Fibroblast of skin of right quadriceps (primary cell): Measurements from ENCODE around the gene ERC2.

ENCODE experiments used
- DNase-seq: peaks from one replicate; pipeline ENCODE4 v3.0.0-alpha.2; 2013

ERC2 gene

DNA sequence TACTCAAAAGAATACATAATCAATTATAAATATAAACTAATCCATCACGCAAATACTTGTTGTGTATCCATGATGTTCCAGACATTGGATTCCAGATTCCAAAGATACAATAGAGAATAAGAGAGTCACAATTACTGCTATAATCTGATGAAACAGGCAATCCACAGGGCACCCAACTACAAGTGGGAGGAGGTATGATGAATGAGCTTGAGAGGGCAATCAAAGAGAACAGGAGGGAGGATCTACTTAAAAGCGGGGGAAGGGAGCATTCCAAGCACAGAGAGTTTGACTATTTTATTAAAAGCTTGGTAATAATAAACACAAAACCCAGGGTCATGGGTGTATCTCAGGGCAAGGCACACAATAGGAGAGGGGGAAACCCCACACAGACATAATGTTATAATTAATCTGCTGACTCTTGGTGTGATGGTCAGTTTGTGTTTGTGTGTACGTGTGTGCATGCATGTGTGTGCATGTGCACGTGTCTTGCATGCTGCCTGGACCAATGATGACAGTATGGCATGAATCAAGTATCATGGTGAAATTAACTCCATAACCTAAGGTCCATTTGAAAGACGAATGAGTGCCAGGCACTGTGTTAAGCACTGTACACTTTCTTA, 655.8 kb downstream of the ERC2 start:
- no peak for DNase-seq

- DNase-seq = no peak
Observed at GRCh38 chr3:55807210-55807609, 661.1 kb downstream of the ERC2 start.

DNA sequence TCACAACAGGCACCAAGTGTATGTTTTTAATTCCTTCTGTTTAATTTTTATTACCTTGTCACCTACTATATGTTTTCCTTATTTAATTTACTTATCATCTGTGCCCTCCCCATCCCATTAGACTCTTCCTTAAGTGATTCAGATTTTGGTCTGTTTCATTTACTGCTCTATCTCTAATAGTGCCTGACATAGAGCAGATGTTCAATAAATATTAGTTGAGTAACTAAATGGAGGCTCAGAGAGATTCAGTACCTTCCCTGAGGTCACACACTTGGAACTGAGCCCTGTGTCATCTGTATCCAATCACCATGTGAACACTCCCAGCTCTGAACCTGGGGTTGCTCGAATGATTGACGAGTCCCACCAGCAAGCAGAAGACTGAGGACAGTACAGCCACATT, 663.1 kb downstream of the ERC2 start:
- DNase-seq = no peak

- DNase-seq = no peak
Observed at GRCh38 chr3:55804170-55805095, 663.8 kb downstream of the ERC2 start.

DNA sequence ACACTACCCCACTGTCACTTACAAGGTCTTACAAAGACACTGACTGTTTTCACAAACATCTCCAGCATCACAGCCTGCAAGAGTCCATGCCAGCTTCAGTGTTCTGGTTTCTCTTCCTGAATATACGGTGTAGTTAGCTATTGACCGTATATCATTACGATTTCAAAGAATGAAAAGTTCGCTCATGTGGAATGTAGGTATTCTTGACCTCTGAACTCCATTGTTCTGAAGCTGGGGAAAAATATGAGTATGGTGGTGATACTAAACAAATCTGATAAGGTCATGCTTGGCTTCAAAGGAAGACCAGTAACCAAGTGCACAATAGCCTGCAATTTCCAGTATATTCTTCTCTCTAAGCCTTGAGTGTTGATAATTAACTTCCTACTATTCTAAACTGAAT, 665.5 kb downstream of the ERC2 start:
- DNase-seq = no peak

- DNase-seq = no peak
Observed at GRCh38 chr3:55801676-55802075, 666.6 kb downstream of the ERC2 start.

GRCh38 chr3:55801068-55801467, 667.2 kb downstream of the ERC2 start:
- no peak for DNase-seq

GRCh38 chr3:55797775-55798174, 670.5 kb downstream of the ERC2 start:
- no peak for DNase-seq

GRCh38 chr3:55797084-55797483, 671.2 kb downstream of the ERC2 start:
- DNase-seq = no peak

DNA sequence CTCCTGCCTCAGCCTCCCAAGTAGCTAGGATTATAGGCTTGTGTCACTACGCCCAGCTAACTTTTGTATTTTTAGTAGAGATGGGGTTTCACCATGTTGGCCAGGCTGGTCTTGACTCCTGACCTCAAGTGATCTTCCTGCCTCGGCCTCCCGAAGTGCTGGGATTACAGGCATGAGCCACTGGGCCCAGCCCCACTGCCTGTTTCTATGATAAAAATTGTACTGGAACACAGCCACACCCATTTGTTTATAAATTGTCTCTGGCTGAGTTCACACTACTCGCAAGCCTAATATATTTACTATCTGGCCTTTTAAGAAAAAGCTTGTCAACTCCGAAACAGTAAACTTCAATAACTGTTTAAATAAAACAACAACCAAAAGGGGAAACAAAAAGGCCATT, 671.7 kb downstream of the ERC2 start:
- no peak for DNase-seq

- peak; percentile 14 for DNase-seq
Observed at GRCh38 chr3:55795746-55796145, 672.5 kb downstream of the ERC2 start.

GRCh38 chr3:55795296-55795695, 673.0 kb downstream of the ERC2 start:
- no peak for DNase-seq

DNA sequence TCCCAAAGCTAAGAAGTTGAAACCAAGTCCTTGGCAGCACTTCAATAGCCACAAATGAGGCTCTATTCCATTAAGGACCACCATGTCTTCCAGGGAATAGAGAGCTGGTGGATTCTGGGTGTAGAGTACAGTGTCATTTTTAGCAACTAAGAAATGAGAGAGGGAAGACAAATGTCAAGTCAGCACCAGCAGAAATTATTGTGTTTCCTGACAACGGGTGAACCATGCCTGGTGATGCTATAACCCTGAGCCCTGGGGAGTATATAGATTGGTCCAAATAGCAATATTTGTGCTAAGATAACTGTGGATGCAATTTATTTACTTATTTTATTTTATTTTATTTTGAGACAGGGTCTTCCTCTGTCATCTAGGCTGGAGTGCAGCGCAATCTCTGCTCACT, 675.5 kb downstream of the ERC2 start:
- no peak for DNase-seq

GRCh38 chr3:55792009-55792408, 676.3 kb downstream of the ERC2 start:
- no peak for DNase-seq

DNA sequence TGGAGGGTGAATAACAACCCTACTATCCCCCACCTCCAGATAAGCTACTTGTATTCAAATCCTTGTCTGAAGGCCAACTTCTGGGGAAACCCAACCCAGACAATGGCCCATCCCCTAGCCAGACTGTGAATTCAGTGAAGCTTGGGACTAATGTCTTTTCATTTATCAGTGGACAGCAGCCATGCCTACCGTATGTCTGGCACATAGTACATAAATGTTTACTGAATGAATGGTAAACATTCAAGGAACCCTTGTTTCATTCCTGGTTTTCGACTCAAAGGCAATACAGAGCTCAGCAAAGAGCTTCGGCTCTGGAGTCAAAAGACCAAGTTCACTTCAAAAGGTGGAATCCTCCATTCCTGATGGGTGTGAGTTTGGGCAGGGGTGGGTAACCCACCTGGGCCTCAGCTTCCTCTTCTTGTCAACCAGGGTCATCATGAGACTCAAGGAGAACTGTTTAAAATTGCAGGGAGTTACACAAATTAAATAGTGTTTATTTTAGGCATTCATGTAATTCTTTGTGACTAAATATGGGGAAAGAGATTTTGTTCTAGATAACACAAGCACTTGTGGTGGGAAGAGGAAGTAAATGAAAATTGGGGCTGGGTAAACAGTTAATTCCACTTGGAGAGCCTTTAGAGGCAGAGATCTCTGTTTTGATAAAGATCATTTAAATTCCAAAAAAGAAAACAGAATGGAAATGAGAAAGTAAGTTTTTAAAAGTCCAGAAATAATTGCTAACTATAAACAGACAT, 677.5 kb downstream of the ERC2 start:
- peak; percentile 3 for DNase-seq

DNA sequence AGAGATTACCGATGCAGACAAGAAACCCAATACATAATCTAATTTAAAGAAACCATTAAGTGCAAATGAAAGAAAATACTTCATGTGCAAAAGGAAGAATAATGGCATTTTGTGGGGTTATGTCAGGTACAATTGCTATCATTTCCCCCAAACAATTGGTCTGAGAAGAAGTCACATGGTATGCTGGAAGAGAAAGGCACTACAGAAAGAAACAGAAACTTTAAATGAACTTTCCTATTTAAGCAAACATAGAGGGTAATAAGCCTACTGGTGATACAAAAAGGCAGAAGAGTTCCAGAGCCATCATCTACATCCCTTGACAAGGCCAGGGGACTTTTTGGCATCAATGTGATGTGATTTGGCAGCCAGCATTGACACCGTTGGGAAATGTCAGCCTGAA, 678.8 kb downstream of the ERC2 start:
- no peak for DNase-seq

- no peak for DNase-seq
Observed at GRCh38 chr3:55782807-55783206, 685.5 kb downstream of the ERC2 start.

DNA sequence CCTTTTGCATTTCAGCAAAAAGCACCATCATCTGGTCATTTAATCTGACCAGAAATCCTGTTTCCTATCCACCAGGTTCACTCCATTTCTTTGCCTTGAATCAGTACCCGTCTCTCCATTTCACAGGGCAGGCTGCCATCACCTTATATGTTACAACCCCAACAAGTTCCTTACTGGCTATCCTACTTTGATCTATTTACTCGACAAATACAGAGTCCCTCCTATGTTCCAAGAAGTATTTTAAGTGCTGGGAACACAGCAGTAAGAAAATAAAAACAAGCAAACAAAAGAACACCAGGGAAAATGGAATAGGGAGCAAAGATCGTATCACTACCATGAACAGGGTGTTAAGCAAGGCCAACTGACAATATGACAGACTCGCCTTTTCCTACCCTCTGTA, 685.9 kb downstream of the ERC2 start:
- DNase-seq = no peak

DNA sequence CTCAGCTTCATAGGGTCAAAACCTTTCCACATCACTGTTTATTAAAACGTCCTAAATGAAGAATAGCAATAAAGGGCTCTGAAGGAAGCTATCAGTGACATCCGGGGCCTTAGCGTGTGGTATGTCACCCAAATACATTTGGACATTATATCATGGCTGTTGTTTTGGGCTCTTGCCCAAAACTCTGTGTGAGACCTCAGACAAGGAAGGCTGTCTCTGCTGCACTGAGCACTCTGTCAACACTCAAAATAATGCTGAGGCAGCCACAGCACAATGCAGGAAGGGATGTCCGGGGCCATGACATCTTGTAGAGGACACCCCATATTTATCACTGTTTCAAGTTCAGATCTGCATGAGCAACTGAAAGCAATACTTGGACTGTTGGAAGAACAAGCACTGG, 687.4 kb downstream of the ERC2 start:
- DNase-seq = no peak

DNA sequence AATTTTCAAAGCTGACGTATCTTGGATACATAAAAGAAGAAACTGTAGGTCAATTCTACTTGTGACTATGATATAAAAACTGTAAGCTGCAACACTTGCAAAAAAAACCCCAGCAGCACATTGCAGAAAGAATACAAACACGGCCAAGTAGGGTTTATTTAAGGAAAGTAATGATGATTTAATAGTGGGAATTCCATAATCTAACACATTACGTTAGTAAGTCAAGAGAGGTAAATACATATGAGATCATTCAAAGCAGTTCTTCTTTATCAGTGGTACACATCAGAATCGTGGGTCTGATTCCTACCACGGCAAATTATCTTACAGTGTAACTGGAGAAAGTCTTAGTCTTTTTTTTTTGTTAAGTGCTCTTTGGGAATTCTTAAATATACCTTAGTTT, 688.7 kb downstream of the ERC2 start:
- DNase-seq = no peak

DNA sequence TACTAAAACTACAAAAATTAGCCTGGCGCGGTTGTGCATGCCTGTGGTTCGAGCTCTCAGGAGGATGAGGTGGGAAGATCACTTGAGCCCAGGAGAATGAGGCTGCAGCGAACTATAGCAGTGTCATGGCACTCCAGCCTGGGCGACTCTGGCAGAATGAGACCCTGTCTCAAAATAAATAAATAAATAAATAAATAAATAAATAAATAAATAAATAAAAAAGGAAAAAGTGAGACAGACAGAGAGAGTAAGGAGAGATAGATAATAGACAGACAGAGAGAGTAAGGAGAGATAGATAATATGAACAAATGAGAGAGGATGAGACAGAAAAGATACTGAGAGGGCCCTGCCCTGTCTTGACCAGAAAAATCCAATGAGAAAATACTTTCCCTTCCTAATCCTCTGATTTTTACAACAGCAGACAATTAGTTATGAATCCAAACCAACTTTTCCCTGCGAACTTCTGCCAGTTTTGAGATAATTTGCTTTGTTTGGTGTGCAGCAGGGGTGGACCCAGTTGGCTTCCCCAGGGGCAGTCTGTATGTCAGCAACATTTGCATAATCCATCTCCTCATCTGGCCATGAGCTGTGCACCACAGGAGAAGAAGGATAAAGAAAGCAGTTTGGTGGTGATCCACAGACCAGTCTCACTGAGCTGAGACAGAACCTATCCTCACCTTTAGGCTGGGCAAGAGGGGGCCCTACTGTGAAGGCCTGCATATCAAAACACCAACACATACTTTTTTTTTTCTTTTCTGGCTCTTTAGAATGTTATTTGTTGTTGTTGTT, 692.7 kb downstream of the ERC2 start:
- no peak for DNase-seq

GRCh38 chr3:55774856-55775255, 693.4 kb downstream of the ERC2 start:
- no peak for DNase-seq

GRCh38 chr3:55771503-55771902, 696.8 kb downstream of the ERC2 start:
- no peak for DNase-seq
